MM.1S (cell line): ENCODE results near the gene PKD1.

ENCODE experiments used
- EZH2 ChIP-seq: fragments of 300-600 bp; sonication (generic); optimal IDR thresholded peaks from 2 replicates; pipeline ENCODE3; 2017; ENCODE audit warnings: low read depth, mild to moderate bottlenecking, antibody characterized with exemption, low read length, mixed read lengths
- TF ChIP-seq, protein P1 (sequence below): fragments of 300-600 bp; sonication (generic); IDR thresholded peaks from 2 replicates; pipeline ENCODE4 v1.5.1; 2016; ENCODE audit warnings: antibody characterized with exemption, low read length, mixed read lengths

DNA sequence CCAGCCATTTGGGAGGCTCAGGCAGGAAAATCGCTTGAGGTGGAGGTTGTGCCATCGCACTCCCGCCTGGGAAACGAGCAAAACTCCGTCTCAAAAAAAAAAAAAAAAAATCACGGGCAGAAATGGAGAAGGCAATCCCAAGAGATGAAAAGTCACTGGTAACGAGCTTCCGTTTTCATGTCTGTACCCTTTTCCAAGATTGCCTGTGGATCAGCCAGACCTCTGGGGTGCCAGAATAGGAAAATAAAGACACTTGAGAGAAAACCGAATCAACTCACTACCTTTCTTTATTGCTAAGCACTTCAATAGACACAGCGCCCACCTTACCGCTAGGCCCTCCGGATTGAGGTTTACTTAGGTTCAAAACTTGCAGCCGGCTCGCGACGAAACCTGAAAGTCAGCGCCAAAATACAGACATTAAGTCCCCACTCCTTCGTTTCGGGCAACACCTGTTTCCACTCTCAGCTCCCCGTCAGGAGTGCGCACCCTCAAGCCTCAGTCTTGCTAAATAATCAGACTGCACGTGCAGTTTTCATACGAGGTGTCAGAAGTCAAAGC lies 18.9 kb upstream of the PKD1 start:
- TF ChIP-seq, protein P1, sequence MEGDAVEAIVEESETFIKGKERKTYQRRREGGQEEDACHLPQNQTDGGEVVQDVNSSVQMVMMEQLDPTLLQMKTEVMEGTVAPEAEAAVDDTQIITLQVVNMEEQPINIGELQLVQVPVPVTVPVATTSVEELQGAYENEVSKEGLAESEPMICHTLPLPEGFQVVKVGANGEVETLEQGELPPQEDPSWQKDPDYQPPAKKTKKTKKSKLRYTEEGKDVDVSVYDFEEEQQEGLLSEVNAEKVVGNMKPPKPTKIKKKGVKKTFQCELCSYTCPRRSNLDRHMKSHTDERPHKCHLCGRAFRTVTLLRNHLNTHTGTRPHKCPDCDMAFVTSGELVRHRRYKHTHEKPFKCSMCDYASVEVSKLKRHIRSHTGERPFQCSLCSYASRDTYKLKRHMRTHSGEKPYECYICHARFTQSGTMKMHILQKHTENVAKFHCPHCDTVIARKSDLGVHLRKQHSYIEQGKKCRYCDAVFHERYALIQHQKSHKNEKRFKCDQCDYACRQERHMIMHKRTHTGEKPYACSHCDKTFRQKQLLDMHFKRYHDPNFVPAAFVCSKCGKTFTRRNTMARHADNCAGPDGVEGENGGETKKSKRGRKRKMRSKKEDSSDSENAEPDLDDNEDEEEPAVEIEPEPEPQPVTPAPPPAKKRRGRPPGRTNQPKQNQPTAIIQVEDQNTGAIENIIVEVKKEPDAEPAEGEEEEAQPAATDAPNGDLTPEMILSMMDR: no peak
- no peak for TF ChIP-seq EZH2
